Body of pancreas (tissue), 4 donors: ENCODE data around the gene MYO15B.

ENCODE experiments used
- POLR2A ChIP-seq, 3 donors: fragments of 450-650 bp; IDR thresholded peaks; one replicate each; pipeline ENCODE4 v1.6.1; 2016; ENCODE audit warnings: antibody characterized with exemption in 3 of 3, mild to moderate bottlenecking in 2 of 3
- TF ChIP-seq, protein P1 (sequence below), 7 experiments: fragments of 450-650 bp in 4 of 7; fragments of 200-600 bp in 3 of 7; sonication (generic) in 3 of 7; IDR thresholded peaks; one replicate each; pipeline ENCODE4 v1.5.1; 2016 to 2019; ENCODE audit warnings: antibody characterized with exemption in 7 of 7

GRCh38 chr17:75589919-75590303, 2.3 kb downstream of the MYO15B start:
- TF ChIP-seq, protein P1, sequence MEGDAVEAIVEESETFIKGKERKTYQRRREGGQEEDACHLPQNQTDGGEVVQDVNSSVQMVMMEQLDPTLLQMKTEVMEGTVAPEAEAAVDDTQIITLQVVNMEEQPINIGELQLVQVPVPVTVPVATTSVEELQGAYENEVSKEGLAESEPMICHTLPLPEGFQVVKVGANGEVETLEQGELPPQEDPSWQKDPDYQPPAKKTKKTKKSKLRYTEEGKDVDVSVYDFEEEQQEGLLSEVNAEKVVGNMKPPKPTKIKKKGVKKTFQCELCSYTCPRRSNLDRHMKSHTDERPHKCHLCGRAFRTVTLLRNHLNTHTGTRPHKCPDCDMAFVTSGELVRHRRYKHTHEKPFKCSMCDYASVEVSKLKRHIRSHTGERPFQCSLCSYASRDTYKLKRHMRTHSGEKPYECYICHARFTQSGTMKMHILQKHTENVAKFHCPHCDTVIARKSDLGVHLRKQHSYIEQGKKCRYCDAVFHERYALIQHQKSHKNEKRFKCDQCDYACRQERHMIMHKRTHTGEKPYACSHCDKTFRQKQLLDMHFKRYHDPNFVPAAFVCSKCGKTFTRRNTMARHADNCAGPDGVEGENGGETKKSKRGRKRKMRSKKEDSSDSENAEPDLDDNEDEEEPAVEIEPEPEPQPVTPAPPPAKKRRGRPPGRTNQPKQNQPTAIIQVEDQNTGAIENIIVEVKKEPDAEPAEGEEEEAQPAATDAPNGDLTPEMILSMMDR (IDR thresholded peaks at IDR 0.05), result no peak
- TF ChIP-seq POLR2A (IDR thresholded peaks at IDR 0.05), result no peak
